ENCODE data around the gene NDOR1. TPM values are rescaled to one million over a fixed set of nuclear protein-coding genes. Genes with fewer than 3 reads are reported as not detected.

Gene NDOR1
- total and polyA plus RNA-seq, 2 of the 8 experiments (the other 6 are each of a cell fraction or from before 2014, with no cell fraction given): 25.7 to 32.3 TPM

- peaks cover 14% of the 10 kb centered on the region; the same call in 1 of the 2 replicates for H3K23me2 ChIP-seq (ENCODE audit: low read depth, low read length)
- H3K9me3 ChIP-seq (ENCODE audit: insufficient read depth in 2 of 2, low read depth in 1 of 2, low read length in 1 of 2): no peaks in the 10 kb centered on the region
- no peak within 1 kb of the TSS for H2BK12ac ChIP-seq (ENCODE audit: low read depth, low read length)
- H2AFZ ChIP-seq (ENCODE audit: low read length): no peak within 1 kb of the TSS
- no peak within 1 kb of the TSS for H3K56ac ChIP-seq (replicated peaks; ENCODE audit: insufficient read length, low read depth, low read length)
- no peak for FAIRE-seq
- H4K8ac ChIP-seq (ENCODE audit: extremely low read depth, insufficient read depth, low read length): peak within 1 kb of the TSS; percentile 74; the same call in 1 of the 2 replicates
- H4K20me1 ChIP-seq (replicated peaks in 1 of 2; ENCODE audit: control insufficient read depth in 1 of 2, insufficient read depth in 2 of 2, low read length in 2 of 2): peaks cover 0 to 3% of the 10 kb centered on the region in 2 experiments
- no peak for DNase-seq (ENCODE audit: low read depth in 1 of 2, low spot score in 2 of 2)
- H3K18ac ChIP-seq (ENCODE audit: extremely low read depth, low read length): peak within 1 kb of the TSS; percentile 48; the same call in 1 of the 2 replicates
- H2BK20ac ChIP-seq (ENCODE audit: low read length): no peak within 1 kb of the TSS
- CTCF ChIA-PET (ENCODE audit: partially characterized antibody): interaction anchor here (0.7 to 1.0 kb wide), 3 partner anchors 9 to 58 kb away, joined by 3 read pairs; partner anchors contain the start of gene TOR4A
- 0 out of 4 replicates have a peak within 1 kb of the TSS, but pooled peaks of 1 of the 2 experiments have one; percentile 28 for H3K4me2 ChIP-seq (ENCODE audit: insufficient read depth in 1 of 2, low read depth in 2 of 2, low read length in 2 of 2)
- no peak within 1 kb of the TSS for H4K91ac ChIP-seq (replicated peaks; ENCODE audit: insufficient read length, low read length)
- H2BK120ac ChIP-seq (replicated peaks; ENCODE audit: low read depth, low read length): no peak within 1 kb of the TSS
- H2AK5ac ChIP-seq (ENCODE audit: low read depth, low read length): peak within 1 kb of the TSS; percentile 83; the same call in 1 of the 2 replicates
- H3K27me3 ChIP-seq (replicated peaks in 1 of 4; ENCODE audit: control insufficient read depth in 3 of 4, extremely low read depth in 1 of 4, insufficient read depth in 3 of 4, low read length in 3 of 4): peaks cover 0 to 7% (median 0%) of the 10 kb centered on the region in 4 experiments; a peak in 3 of 7 replicates
- no peak within 1 kb of the TSS for H3K27ac ChIP-seq (ENCODE audit: low read depth, low read length)
- H3K79me2 ChIP-seq (ENCODE audit: control insufficient read depth in 1 of 2, insufficient read depth in 2 of 2, low read length in 2 of 2): peaks cover 0 to 6% of the 10 kb centered on the region in 2 experiments; a peak in 2 of 4 replicates
- no peak within 1 kb of the TSS for H4K5ac ChIP-seq (ENCODE audit: insufficient read length, low read depth, low read length)
- no peak within 1 kb of the TSS for H3K23ac ChIP-seq (ENCODE audit: insufficient read length)
- 79% methylated on average over 3 of the region's 4 CpGs; no CpG with 5 or more reads in 1 of the 2 experiments for WGBS, 2 experiments (ENCODE audit: extremely low coverage in 1 of 2, insufficient coverage in 1 of 2, insufficient read length in 1 of 2, insufficient replicate concordance in 2 of 2, low coverage in 1 of 2, low lambda C conversion rate in 2 of 2, missing lambda C conversion rate in 1 of 2)
- H3K4ac ChIP-seq (replicated peaks; ENCODE audit: insufficient read length, low read depth, low read length): peak within 1 kb of the TSS; percentile 85
- no peak within 1 kb of the TSS; the same call in 1 of the 2 replicates for H2BK15ac ChIP-seq (ENCODE audit: low read length)
- POLR2A ChIA-PET (ENCODE audit: partially characterized antibody): interaction anchor here (47.8 to 69.9 kb wide), 2 partner anchors 6 to 16 kb away, joined by 1462 read pairs; partner anchors contain the start of genes CYSRT1, NDOR1, NELFB and RNF208
- 0 out of 2 replicates have a peak within 1 kb of the TSS, but pooled peaks have one; percentile 44 for H2BK5ac ChIP-seq (ENCODE audit: low read depth, low read length)
- H3K36me3 ChIP-seq (ENCODE audit: control insufficient read depth in 2 of 4, insufficient read depth in 4 of 4, low read length in 3 of 4): no peaks in the 10 kb centered on the region
- H3K4me3 ChIP-seq (ENCODE audit: extremely low read depth in 1 of 4, insufficient read depth in 2 of 4, low read depth in 3 of 4, low read length in 4 of 4): no peak within 1 kb of the TSS
- no peak within 1 kb of the TSS for H3K9ac ChIP-seq (replicated peaks in 1 of 4; ENCODE audit: extremely low read depth in 1 of 4, low read depth in 3 of 4, low read length in 3 of 4)
- H3K14ac ChIP-seq (ENCODE audit: insufficient read length): no peak within 1 kb of the TSS
- peaks cover 3% of the 10 kb centered on the region; the same call in 1 of the 2 replicates for H3K79me1 ChIP-seq (ENCODE audit: low read depth, low read length)
- H3K4me1 ChIP-seq (replicated peaks in 1 of 4; ENCODE audit: control insufficient read depth in 3 of 4, insufficient read depth in 4 of 4, low read length in 3 of 4): peaks cover 0 to 16% (median 13%) of the 10 kb centered on the region in 4 experiments; a peak in 5 of 7 replicates
- TF ChIP-seq KDM5A (IDR thresholded peaks at IDR 0.05; ENCODE audit: low read length) (no peak), ATF2 (IDR thresholded peaks at IDR 0.05; ENCODE audit: low read length) (no peak), SP2 (IDR thresholded peaks at IDR 0.05; ENCODE audit: low read length) (no peak), SUZ12 (IDR thresholded peaks at IDR 0.05; ENCODE audit: low read length) (no peak)
Measured at GRCh38 chr9:137251194-137251461, 45.6 kb downstream of the NDOR1 start, which contains the start of gene STPG3. Gene STPG3 (plus strand): TSS chr9:137251286. CDS start chr9:137251287, 1 bp downstream.

Measured in H1 (cell line).